ENCODE results near the gene DPYSL3.

- TF ChIP-seq POLR2AphosphoS5 (IDR thresholded peaks at IDR 0.05; ENCODE audit: insufficient read depth, low read depth, low read length) (no peak), POLR2A (IDR thresholded peaks at IDR 0.05; ENCODE audit: low read depth, low read length) (no peak), CTCF (IDR thresholded peaks at IDR 0.05; ENCODE audit: extremely low read depth in 1 of 2, insufficient read depth in 1 of 2, low read depth in 1 of 2, low read length in 2 of 2) (no peak)
Measured at GRCh38 chr5:147461915-147462314, 48.0 kb downstream of the DPYSL3 start.
